D721Med (cell line): ENCODE measurements around the gene BZW2.

Experiments used
- DNase-seq: peaks from one replicate; pipeline ENCODE4 v3.0.0; 2011; ENCODE audit warnings: low spot score; ENCODE audit not compliant: insufficient read length
- FAIRE-seq: peaks from 2 replicates; lab custom pipeline; 2011; peaks lifted over from hg19 to GRCh38; lab: Jason Lieb, UNC
- TF ChIP-seq, protein P1 (sequence below): IDR thresholded peaks from 2 replicates; pipeline ENCODE4 v1.5.1; 2012; ENCODE audit warnings: mild to moderate bottlenecking, control low read depth; ENCODE audit not compliant: insufficient read depth; ENCODE audit errors: missing control alignments

Gene BZW2

DNA sequence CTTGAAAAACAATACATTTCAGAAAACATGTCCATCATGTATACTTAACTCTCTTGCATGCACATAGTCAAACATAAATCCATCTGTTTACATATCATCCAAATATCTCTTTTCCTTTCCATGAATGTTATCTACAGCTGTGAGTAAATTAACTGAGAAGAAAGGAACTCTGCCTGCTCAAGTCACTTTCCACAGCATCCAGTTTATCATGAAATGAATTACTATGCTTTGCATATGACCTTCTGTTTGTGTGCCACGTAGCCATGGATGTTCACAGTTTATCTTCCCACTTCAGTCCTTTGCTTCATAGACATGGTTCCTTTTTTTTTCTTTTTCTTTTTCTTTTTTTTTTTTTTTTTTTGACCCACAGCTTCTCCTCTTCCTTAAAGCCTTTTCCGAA is 39.6 kb downstream of the BZW2 start:
- FAIRE-seq: no peak
- no peak for DNase-seq
- TF ChIP-seq, protein P1, sequence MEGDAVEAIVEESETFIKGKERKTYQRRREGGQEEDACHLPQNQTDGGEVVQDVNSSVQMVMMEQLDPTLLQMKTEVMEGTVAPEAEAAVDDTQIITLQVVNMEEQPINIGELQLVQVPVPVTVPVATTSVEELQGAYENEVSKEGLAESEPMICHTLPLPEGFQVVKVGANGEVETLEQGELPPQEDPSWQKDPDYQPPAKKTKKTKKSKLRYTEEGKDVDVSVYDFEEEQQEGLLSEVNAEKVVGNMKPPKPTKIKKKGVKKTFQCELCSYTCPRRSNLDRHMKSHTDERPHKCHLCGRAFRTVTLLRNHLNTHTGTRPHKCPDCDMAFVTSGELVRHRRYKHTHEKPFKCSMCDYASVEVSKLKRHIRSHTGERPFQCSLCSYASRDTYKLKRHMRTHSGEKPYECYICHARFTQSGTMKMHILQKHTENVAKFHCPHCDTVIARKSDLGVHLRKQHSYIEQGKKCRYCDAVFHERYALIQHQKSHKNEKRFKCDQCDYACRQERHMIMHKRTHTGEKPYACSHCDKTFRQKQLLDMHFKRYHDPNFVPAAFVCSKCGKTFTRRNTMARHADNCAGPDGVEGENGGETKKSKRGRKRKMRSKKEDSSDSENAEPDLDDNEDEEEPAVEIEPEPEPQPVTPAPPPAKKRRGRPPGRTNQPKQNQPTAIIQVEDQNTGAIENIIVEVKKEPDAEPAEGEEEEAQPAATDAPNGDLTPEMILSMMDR: no peak

DNA sequence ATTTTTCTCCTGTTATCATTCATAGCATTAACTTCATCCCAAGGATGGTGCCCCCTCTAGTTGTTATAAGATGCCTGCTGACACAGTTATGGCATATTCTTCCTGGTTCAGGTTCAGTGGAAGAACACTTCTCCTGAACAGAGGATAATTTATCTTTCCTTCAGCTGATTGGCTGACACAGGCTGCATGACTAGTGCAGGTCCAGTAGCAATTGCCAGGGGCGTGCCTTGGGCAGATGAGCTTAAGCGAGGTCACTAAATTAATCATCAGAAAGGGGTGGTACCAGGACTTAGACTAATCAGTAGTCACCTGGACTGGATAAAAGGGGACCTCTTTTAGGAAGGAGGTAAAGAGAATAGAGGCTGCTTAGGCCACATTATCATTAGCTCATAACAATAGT is 42.3 kb downstream of the BZW2 start:
- FAIRE-seq: no peak
- DNase-seq: no peak
- TF ChIP-seq, protein P1: no peak

DNA sequence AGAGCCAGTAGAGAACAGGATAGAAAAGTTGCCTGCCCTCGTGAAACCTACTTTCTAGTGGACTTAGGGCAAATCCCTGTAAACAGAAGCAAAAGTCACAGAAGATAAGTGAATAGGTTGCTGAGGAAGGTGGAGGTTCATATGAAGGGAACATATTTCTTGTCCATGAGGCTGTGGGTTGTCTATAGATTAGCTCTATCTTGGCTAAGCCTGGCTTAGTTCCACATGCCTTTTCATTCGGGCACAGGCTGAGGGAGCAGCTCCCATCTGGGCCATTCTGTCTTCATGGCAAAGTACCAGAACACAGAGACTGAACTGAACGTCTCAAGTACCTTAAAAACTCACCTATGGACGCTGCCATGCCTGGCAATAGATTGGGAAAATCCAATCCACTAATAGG is 45.3 kb downstream of the BZW2 start:
- DNase-seq (no peak), FAIRE-seq (no peak)
- TF ChIP-seq, protein P1: no peak

DNA sequence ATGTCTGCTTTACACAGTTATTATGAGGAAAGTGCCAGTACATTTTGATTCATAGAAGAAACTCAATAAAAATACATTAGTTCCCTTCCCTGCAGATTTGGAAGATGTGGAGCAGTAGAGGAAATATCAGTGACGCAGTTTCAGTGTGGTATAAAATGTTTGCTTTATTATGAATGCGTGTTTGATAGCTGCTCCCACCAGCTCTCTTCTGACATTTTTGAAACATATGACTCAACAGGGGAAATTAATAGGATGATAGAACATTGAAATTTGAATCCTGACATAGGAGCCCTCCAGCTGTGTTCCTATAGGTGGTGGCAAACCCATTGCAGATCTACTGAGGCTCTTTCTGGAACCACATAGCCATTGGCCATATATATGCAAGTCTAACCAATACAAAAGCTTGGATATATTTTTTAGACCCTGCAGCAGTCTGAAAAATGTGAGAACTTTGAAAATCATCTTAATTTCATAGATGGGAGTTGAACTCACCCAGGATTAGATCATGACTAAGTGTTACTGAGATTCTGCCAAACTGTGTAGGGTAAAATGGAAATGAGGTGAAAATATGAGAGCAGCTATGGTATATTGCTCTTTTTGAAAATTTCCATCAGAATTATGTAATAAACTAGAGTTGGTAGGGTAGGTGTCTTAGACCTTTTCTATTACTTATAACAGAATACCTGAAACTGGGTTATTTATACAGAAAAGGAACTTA is 47.8 kb downstream of the BZW2 start:
- DNase-seq (no peak), FAIRE-seq (no peak)
- TF ChIP-seq, protein P1: no peak

DNA sequence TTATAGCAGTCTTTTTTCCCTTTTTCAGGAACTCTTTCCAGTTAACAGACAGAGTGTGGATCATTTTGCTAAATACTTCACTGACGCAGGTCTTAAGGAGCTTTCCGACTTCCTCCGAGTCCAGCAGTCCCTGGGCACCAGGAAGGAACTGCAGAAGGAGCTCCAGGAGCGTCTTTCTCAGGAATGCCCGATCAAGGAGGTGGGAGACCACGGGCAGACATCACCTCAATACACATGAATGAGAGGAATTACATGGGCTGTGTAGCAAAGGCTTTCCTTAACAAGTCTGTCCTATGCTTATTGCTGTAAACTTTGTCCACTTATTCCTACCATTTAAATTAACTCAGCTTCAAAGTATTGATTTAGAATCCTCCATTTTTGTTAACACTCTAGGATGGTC is 48.8 kb downstream of the BZW2 start:
- TF ChIP-seq, protein P1: no peak
- DNase-seq (no peak), FAIRE-seq (no peak)

DNA sequence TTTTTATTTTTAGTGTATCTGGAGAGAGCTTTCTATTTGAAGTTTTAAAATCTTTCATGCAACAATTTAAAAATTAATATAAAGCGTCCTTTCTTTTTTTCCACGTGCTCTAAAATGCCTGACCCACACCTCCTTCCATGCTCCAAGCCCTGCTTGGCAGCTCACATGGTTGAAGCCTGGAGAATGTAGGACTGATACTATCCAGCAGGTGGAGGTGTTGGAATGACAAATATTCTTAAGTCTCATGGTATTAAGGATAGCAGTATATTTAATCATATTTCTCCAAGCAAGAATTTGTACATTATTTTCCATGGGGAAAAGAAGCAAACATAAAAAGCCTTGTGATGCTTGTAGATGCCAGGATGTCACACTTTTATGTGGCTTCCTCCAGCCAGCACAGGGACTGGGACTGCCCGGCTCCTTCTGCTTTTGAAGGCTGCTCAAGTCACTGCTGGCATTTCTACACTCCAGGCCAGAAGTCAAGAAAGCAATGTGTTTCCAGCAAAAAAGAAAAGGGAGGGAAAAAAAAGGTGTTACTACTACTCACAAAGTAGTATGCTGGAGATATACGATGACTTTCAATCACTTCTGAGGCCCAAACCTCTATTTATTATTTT is 49.7 kb downstream of the BZW2 start:
- no peak for FAIRE-seq
- TF ChIP-seq, protein P1: peak; percentile 36

More for the DNA sequence above, 49.7 kb downstream of the BZW2 start:
- DNase-seq: no peak
